ENCODE data around the gene PPIE.
"Not testable (repeated sequence)": the region's sequence is repeated elsewhere in the genome, so short reads cannot be mapped to it uniquely, and the experiment has no call there.

Gene PPIE

GRCh38 chr1:39758556-39759435 lies 20.1 kb downstream of the PPIE start:
- no peak for DNase-seq
- TF ChIP-seq POLR2A (IDR thresholded peaks at IDR 0.05; ENCODE audit: low read length): no peak

- DNase-seq: no peak
- no peak for TF ChIP-seq POLR2A (IDR thresholded peaks at IDR 0.05; ENCODE audit: low read length)
- no peak for TF ChIP-seq GATA1 (IDR thresholded peaks at IDR 0.05; ENCODE audit: low read depth, low read length)
Observed at GRCh38 chr1:39759436-39759726, 20.7 kb downstream of the PPIE start.

- no peak for DNase-seq
- TF ChIP-seq GATA1 (IDR thresholded peaks at IDR 0.05; ENCODE audit: low read depth, low read length) (no peak), POLR2A (IDR thresholded peaks at IDR 0.05; ENCODE audit: low read length) (no peak)
Observed at GRCh38 chr1:39760074-39761008, 21.7 kb downstream of the PPIE start.

GRCh38 chr1:39761016-39761415 lies 22.3 kb downstream of the PPIE start:
- no peak for TF ChIP-seq GATA1 (IDR thresholded peaks at IDR 0.05; ENCODE audit: low read depth, low read length)
- no peak for TF ChIP-seq POLR2A (IDR thresholded peaks at IDR 0.05; ENCODE audit: low read length)
- no peak for DNase-seq

GRCh38 chr1:39761557-39762260 lies 23.0 kb downstream of the PPIE start:
- no peak for DNase-seq

GRCh38 chr1:39762550-39763540 lies 24.2 kb downstream of the PPIE start:
- no peak for DNase-seq
- TF ChIP-seq POLR2A (IDR thresholded peaks at IDR 0.05; ENCODE audit: low read length): no peak
- TF ChIP-seq GATA1 (IDR thresholded peaks at IDR 0.05; ENCODE audit: low read depth, low read length): no peak

More at GRCh38 chr1:39761557-39762260, 23.0 kb downstream of the PPIE start:
- no peak for TF ChIP-seq POLR2A (IDR thresholded peaks at IDR 0.05; ENCODE audit: low read length)
- TF ChIP-seq GATA1 (IDR thresholded peaks at IDR 0.05; ENCODE audit: low read depth, low read length): no peak

- DNase-seq: not testable (repeated sequence)
Observed at GRCh38 chr1:39763619-39764374, 25.1 kb downstream of the PPIE start.

- not testable (repeated sequence) for DNase-seq
Observed at GRCh38 chr1:39764512-39764911, 25.8 kb downstream of the PPIE start.

- DNase-seq: not testable (repeated sequence)
Observed at GRCh38 chr1:39766466-39766865, 27.8 kb downstream of the PPIE start.

GRCh38 chr1:39769502-39769901 lies 30.8 kb downstream of the PPIE start:
- DNase-seq: not testable (repeated sequence)

- not testable (repeated sequence) for DNase-seq
Observed at GRCh38 chr1:39770100-39771021, 31.7 kb downstream of the PPIE start.

- DNase-seq: not testable (repeated sequence)
Observed at GRCh38 chr1:39771022-39771532, 32.4 kb downstream of the PPIE start, which contains the start of gene OXCT2. TSS of gene OXCT2 (minus strand) at chr1:39771348. CDS start at chr1:39771255, 93 bp downstream.

- DNase-seq: not testable (repeated sequence)
Observed at GRCh38 chr1:39773369-39773979, 34.8 kb downstream of the PPIE start.

GRCh38 chr1:39775141-39775540 lies 36.5 kb downstream of the PPIE start:
- not testable (repeated sequence) for DNase-seq

GRCh38 chr1:39775676-39776399 lies 37.2 kb downstream of the PPIE start:
- DNase-seq: not testable (repeated sequence)
